ENCODE results near the gene CMKLR1.

The CMKLR1 gene, protein sequence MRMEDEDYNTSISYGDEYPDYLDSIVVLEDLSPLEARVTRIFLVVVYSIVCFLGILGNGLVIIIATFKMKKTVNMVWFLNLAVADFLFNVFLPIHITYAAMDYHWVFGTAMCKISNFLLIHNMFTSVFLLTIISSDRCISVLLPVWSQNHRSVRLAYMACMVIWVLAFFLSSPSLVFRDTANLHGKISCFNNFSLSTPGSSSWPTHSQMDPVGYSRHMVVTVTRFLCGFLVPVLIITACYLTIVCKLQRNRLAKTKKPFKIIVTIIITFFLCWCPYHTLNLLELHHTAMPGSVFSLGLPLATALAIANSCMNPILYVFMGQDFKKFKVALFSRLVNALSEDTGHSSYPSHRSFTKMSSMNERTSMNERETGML

DNA sequence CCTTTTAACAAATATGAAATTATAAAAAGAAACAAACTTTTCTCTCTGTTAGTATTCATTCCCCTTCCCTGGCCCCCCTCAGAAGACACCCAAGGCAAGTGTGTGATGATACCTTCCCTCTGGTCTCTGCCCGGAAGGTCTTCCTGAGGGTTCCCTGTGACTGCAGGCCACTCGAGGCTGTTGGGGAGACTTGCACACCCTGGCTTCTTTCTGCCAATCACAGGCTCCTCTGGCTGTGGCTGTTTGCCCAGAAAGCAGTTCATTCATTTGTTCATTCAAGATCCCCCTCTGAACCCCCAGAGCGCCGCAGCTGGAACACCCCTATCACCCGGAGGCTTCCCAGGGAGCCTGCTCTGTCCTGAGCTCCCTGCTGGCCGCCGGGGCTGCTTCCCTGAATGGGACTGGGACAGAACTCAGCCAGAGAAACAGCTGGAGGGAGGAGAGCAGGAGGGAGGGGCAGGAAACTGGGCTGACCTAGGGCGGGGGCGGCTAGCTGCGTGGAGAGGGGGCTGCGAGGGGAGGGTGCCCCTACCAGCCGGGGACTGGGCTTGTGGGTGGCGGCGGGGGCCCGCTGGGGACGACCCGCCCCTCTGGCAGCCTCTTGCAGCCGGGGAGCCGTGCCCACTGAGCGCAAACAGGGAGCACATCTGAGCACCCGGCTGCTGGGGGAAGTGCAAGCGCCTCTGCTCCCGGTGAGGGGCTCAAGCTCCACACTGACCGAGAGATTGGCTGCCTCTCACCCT is at the start of gene CMKLR1:
Gene CMKLR1 (minus strand): TSS at position 397 of the 743 bp plus-strand sequence. CDS start 45,720 bp downstream, outside the sequence.
- no peak for TF ChIP-seq GATA2 (IDR thresholded peaks at IDR 0.05; ENCODE audit: low read depth, low read length)
- TF ChIP-seq GATA3 (IDR thresholded peaks at IDR 0.05; ENCODE audit: low read depth, low read length) = no peak

DNA sequence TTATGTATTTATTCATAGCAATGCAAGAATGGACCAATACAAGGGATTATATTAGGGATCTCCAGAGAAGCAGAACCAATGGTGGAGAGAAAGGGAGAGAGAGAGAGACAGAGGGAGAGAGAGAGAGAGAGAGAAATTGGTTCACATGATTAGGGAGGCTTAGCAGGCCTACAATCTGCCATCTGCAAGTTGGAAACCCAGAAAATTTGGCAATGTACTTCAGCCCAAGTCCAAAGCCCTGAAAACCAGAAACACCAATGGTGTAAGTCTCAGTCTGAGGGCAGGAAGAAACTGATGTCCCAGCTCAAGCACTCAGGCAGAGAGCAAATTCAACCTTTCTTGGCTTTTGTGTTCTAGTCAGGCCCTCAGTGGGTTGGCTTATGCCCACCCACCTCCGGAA is 48.7 kb upstream of the CMKLR1 start:
- TF ChIP-seq GATA3 (IDR thresholded peaks at IDR 0.05; ENCODE audit: low read depth, low read length) (no peak), GATA2 (IDR thresholded peaks at IDR 0.05; ENCODE audit: low read depth, low read length) (no peak)

DNA sequence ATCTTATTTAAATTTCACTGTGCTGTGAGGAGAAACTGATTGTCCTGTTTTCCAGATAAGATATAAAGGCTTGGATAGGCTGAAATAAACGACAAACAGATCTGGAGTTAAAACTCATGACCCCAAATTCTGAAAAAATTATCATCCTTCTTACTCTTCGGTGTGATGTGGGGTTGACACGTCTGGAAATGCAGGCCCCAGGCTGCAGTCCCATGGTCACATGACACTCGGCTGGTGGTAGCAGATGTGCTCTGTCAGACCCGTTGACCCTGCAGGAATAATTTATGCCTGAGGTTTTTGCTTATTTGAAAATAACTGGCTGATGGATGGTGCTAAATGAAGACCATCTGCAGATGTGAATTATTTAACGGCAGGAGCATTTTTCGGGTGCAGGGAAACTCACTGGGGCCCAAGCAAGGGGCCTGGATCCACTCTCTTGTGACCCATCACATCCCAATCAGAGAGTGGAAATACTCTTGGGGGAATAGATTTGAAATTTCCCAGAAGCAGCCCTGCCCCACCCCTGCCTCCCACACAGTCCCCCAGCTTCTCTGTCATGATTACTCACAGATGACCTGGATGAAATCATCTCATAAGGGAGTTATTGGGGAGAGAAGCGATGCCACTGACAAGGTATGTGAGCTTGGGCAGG is 47.7 kb upstream of the CMKLR1 start:
- TF ChIP-seq GATA3 (IDR thresholded peaks at IDR 0.05; ENCODE audit: low read depth, low read length) (no peak), GATA2 (IDR thresholded peaks at IDR 0.05; ENCODE audit: low read depth, low read length) (peak; percentile 42; the same call in 1 of the 2 replicates)

DNA sequence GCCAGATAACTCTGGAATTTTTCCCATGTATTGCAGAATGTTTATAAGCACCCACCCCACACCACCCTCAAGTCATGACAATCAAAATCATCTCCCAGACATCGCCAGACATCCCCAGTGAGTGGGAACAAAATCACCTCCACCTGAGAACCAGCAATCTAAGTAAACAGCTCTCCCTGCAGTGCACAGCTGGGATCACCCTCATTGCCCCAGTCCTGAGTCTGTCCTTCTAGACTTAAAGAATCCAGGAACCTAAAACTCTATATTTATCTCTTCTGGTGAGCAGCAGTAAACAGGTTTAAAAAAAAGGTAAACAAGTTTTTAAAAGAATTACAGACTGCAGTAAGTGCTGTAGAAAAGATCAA is 43.3 kb upstream of the CMKLR1 start:
- TF ChIP-seq GATA2 (IDR thresholded peaks at IDR 0.05; ENCODE audit: low read depth, low read length) = no peak
- TF ChIP-seq GATA3 (IDR thresholded peaks at IDR 0.05; ENCODE audit: low read depth, low read length) = no peak

DNA sequence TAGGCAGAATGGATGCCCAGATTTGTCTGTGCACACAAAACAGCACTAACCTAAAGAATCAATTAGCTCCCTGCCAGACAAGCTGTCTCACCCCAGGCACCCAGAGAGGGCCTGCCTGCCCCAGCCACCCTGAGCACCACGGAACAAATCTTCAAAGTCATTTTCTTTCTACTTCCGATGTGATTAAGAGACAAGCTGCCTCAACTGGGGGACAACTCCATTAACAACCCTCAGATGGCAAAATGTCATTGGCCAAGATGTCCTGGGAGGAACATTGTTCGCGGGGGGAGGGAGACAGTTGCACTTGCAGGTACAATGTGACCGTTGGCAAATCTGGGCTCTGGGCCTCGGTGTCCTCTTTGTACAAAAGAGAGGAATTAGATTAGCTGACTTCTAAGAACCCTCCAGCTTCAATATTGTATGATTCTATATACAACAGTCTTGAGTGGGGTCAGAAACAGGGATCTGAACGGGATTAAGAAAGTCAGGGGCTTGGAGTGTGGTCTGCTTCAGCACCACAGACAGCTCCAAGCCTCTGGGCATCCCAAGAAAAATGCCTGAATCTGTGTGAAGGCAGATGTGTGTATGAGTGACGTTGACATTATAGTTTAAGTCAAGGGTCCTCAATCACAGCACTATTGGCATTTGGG is 42.8 kb upstream of the CMKLR1 start:
- TF ChIP-seq GATA2 (IDR thresholded peaks at IDR 0.05; ENCODE audit: low read depth, low read length) (no peak), GATA3 (IDR thresholded peaks at IDR 0.05; ENCODE audit: low read depth, low read length) (no peak)

DNA sequence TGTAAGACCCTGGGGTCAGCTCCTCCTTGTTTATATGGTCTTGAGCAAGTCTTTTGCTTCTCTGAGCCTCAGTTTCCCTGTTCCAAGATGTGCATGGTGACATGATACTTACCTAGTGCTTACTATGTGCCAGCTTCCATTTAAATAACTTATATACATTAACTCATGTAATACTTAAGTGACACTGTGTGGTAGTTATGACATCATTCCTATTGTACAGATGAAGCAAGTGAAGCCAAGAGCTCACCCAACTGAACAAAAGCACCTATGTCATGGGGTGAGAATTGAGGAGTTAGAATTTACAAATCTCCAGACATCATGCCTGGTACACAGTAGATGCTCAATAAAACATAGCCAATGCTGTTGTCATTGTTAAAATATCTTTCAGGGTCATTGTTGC is 41.3 kb upstream of the CMKLR1 start:
- TF ChIP-seq GATA3 (IDR thresholded peaks at IDR 0.05; ENCODE audit: low read depth, low read length) = no peak
- no peak for TF ChIP-seq GATA2 (IDR thresholded peaks at IDR 0.05; ENCODE audit: low read depth, low read length)

DNA sequence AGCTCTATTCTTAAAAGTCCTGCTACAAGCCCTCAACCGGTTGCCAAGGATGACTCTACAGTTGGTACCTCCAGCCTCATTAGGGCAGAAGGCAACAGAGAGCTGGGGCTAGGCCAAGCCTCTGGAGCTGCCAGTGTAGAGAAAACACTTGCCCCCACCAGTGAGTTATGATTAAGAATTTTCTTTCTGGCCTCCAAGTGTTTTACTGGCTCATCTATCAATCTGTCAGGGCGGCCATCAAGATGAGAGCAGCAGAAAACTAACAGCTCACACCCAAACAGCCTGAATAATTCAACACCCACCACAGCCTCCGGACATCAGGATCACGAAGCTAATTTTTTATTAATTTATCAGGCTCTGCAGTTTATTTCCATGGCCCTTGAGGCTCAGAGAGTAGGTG is 40.7 kb upstream of the CMKLR1 start:
- TF ChIP-seq GATA2 (IDR thresholded peaks at IDR 0.05; ENCODE audit: low read depth, low read length) = no peak
- TF ChIP-seq GATA3 (IDR thresholded peaks at IDR 0.05; ENCODE audit: low read depth, low read length) = no peak

DNA sequence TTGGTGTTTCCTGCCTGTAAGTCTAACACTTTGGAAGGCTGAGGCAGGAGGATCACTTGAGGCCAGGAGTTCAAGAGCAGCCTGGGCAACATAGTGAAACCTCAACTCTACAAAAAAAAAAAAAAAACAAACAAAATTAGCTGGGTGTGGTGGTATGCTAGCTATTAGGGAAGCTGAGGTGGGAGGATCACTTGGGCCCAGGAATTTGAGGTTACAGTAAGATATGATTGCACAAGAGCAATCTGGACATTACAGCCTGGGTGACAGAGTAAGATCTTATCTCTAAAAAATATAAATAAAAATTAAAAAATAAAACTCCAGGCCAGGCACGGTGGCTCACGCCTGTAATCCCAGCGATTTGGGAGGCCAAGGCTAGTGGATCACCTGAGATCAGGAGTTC is 39.8 kb upstream of the CMKLR1 start:
- TF ChIP-seq GATA3 (IDR thresholded peaks at IDR 0.05; ENCODE audit: low read depth, low read length) (no peak), GATA2 (IDR thresholded peaks at IDR 0.05; ENCODE audit: low read depth, low read length) (no peak)

DNA sequence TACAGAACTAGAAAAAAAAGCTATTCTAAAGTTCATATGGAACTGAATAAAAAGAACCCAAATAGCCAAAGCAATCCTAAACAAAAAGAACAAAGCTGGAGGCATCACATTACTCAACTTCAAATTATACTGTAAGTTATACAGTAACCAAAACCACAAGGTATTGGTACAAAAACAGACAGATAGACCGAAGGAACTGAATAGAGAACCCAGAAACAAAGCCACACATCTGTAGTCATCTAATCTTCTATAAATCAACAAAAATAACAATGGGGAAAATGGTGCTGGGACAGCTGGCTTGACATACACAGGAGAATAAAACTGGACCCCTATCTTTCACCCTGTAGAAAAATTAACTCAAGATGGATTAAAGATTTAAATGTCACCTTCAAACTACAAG is 38.1 kb upstream of the CMKLR1 start:
- TF ChIP-seq GATA3 (IDR thresholded peaks at IDR 0.05; ENCODE audit: low read depth, low read length) (no peak), GATA2 (IDR thresholded peaks at IDR 0.05; ENCODE audit: low read depth, low read length) (no peak)

DNA sequence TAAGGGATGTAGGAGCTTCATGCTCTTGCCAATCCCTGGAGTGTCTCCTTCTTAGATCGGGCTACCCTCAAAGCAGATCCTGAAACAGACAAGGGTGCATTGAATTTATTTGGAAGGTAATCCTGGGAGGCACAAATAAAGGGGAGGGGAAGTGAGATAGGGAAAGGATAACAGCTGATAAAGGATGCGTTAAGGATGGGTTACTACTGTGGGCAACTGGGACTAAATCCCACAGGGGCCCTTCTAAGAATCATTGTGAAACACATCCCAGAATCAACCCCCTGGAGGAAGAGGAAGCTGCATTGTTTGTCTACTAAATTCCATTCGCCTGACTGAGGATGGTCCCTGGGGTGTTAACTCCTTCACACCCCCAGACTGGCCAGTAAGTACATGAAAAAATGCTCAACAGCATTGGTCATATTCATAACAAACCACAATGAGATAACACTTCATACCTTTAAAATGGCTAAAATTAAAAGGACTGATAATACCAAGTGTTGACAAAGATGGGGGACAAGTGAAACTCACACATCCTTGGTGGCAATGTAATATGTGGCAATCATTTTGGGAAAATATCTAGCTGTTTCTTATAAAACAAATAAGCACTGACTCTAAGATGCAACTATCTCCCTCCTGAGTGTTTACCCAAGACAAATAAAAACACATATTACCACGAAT is 37.0 kb upstream of the CMKLR1 start:
- no peak for TF ChIP-seq GATA2 (IDR thresholded peaks at IDR 0.05; ENCODE audit: low read depth, low read length)
- no peak for TF ChIP-seq GATA3 (IDR thresholded peaks at IDR 0.05; ENCODE audit: low read depth, low read length)

DNA sequence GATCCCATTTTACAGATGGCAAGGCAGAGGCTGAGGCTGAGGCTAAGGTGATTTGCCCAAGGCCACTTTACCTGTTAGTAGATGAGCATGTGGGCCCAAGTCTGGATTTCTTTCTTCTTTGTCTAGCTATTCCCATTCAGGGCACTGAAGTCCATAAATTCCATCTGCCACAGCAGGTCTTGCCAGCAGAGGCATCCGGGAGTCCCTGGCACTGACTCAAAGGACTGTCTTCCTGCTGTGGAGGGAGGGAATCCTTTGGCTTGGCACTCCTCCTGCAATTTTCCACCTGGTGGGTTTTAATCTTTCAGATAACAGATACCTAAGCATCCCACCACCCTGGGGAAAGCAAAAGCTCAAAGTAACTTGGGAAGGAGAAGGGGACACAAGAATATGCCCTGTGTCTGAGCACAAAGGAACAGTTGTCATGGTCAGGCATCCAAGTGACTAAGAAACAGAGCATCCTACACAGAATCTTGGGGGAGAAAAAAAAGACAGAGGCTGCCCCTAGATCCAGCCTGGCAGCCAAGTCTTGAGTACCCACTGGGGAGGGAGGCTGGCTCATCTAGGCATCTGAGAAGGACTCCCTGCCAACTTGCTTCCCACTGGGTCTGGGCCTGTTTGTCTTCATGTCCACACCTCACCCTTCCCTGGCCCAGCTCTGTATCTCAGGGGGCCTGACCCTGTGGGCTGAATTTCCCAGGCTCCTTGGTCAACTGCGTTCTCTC is 35.6 kb upstream of the CMKLR1 start:
- no peak for TF ChIP-seq GATA2 (IDR thresholded peaks at IDR 0.05; ENCODE audit: low read depth, low read length)
- no peak for TF ChIP-seq GATA3 (IDR thresholded peaks at IDR 0.05; ENCODE audit: low read depth, low read length)

DNA sequence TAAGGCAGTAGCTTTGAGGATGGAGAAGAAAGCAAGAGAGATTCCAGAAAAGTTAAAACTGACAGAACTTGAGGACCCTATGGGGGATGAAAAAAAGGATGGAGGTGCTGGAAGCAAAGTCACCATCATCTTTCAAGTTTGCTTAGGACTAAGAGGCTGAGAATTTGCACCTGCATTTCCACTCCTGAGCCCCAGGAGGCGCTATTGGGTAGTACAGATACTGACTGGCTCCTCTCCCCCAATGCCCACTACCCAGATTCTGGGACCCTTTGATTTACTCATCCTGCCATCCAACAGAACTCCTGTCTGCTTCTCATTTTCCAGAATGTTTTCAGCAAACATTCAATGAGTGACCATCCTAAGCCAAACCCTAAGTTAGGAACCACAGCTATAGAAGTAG is 34.0 kb upstream of the CMKLR1 start:
- TF ChIP-seq GATA2 (IDR thresholded peaks at IDR 0.05; ENCODE audit: low read depth, low read length) (no peak), GATA3 (IDR thresholded peaks at IDR 0.05; ENCODE audit: low read depth, low read length) (no peak)

DNA sequence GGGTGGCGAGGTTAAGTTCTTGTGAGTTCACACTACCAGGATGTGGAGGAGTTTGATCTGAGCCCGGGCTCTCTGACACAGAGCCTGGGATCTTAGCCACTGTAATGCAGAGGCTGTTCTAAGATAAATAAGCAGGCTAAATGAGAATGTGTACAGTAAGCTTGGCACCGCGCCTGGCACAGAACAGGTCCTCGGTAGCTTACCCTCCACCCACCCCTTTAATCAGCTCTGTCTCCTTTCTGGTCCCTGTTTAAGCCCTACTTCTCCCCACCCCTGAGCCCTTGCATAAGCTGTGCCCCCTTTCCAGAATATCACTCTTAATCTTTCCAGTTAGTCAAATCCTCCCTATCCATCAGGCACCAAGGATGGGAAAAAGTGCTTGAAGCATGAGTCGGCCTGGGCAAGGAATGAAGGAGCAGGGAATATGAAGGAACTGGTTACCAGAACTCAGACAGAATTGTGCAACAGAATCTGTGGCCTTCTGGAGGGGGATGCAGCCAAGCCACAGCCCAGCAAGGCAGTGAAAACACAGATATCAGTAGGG is 32.8 kb upstream of the CMKLR1 start:
- no peak for TF ChIP-seq GATA3 (IDR thresholded peaks at IDR 0.05; ENCODE audit: low read depth, low read length)
- no peak for TF ChIP-seq GATA2 (IDR thresholded peaks at IDR 0.05; ENCODE audit: low read depth, low read length)
